ENCODE data around the gene HSPA4.

DNA sequence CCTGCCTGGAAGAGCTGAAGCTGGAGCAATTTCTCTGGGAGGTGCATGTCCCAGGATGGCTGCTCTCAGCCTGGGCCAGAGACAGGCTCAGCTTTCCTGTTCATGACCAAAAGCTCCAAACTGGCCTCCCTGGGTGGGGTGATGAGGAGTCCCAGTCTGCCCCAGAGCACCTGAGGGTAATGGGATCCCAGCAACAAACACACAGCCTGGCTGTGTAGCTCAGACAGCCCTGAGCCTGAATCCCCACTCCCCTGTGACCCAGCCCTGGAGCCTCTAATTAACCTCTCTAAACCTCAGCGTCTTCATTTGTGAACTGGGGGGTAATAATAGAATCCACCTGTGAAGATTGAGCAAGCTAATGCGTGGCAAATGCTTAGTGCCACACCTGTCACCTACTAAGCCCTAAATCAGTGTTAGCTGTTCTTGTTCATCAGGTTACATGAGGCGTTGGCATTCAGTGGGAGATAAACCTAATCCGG, 67.5 kb downstream of the HSPA4 start:
- TF ChIP-seq, protein P1, sequence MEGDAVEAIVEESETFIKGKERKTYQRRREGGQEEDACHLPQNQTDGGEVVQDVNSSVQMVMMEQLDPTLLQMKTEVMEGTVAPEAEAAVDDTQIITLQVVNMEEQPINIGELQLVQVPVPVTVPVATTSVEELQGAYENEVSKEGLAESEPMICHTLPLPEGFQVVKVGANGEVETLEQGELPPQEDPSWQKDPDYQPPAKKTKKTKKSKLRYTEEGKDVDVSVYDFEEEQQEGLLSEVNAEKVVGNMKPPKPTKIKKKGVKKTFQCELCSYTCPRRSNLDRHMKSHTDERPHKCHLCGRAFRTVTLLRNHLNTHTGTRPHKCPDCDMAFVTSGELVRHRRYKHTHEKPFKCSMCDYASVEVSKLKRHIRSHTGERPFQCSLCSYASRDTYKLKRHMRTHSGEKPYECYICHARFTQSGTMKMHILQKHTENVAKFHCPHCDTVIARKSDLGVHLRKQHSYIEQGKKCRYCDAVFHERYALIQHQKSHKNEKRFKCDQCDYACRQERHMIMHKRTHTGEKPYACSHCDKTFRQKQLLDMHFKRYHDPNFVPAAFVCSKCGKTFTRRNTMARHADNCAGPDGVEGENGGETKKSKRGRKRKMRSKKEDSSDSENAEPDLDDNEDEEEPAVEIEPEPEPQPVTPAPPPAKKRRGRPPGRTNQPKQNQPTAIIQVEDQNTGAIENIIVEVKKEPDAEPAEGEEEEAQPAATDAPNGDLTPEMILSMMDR (IDR thresholded peaks at IDR 0.05; ENCODE audit: borderline replicate concordance, extremely low read depth, low read length, poor library complexity, severe bottlenecking) = no peak
- TF ChIP-seq EZH2 (IDR thresholded peaks at IDR 0.05; ENCODE audit: borderline replicate concordance, low read depth, low read length, severe bottlenecking) = no peak
